ENCODE results near the gene LYRM7.
"Not testable (repeated sequence)": the region's sequence is repeated elsewhere in the genome, so short reads cannot be mapped to it uniquely, and the experiment has no call there.

LYRM7 gene

GRCh38 chr5:131218392-131218791, 47.6 kb downstream of the LYRM7 start:
- no peak for DNase-seq (ENCODE audit: low read depth in 1 of 2, low spot score in 1 of 2)

GRCh38 chr5:131220566-131220965, 49.8 kb downstream of the LYRM7 start:
- DNase-seq (ENCODE audit: low read depth in 1 of 2, low spot score in 1 of 2), result no peak

GRCh38 chr5:131221008-131221703, 50.4 kb downstream of the LYRM7 start:
- DNase-seq (ENCODE audit: low read depth in 1 of 2, low spot score in 1 of 2), result no peak

- no peak for DNase-seq (ENCODE audit: low read depth in 1 of 2, low spot score in 1 of 2)
Measured at GRCh38 chr5:131221888-131222287, 51.1 kb downstream of the LYRM7 start.

GRCh38 chr5:131222731-131223130, 52.0 kb downstream of the LYRM7 start:
- DNase-seq (ENCODE audit: low read depth in 1 of 2, low spot score in 1 of 2), result no peak

GRCh38 chr5:131223751-131224386, 53.1 kb downstream of the LYRM7 start:
- no peak for DNase-seq (ENCODE audit: low read depth in 1 of 2, low spot score in 1 of 2)

GRCh38 chr5:131224387-131225201, 53.9 kb downstream of the LYRM7 start:
- no peak for DNase-seq (ENCODE audit: low read depth in 1 of 2, low spot score in 1 of 2)

- DNase-seq (ENCODE audit: low read depth in 1 of 2, low spot score in 1 of 2), result no peak
Measured at GRCh38 chr5:131225282-131225974, 54.7 kb downstream of the LYRM7 start.

- no peak for DNase-seq (ENCODE audit: low read depth in 1 of 2, low spot score in 1 of 2)
Measured at GRCh38 chr5:131226899-131227298, 56.2 kb downstream of the LYRM7 start.

GRCh38 chr5:131228646-131229045, 57.9 kb downstream of the LYRM7 start:
- DNase-seq (ENCODE audit: low read depth in 1 of 2, low spot score in 1 of 2), result no peak

- DNase-seq (ENCODE audit: low read depth in 1 of 2, low spot score in 1 of 2), result no peak
Measured at GRCh38 chr5:131229623-131230022, 58.9 kb downstream of the LYRM7 start.

GRCh38 chr5:131230406-131230805, 59.7 kb downstream of the LYRM7 start:
- DNase-seq (ENCODE audit: low read depth in 1 of 2, low spot score in 1 of 2), result no peak

GRCh38 chr5:131239686-131240085, 68.9 kb downstream of the LYRM7 start:
- DNase-seq (ENCODE audit: low read depth in 1 of 2, low spot score in 1 of 2), result no peak

- DNase-seq (ENCODE audit: low read depth in 1 of 2, low spot score in 1 of 2), result no peak
Measured at GRCh38 chr5:131242728-131243255, 72.0 kb downstream of the LYRM7 start.

GRCh38 chr5:131245312-131245711, 74.6 kb downstream of the LYRM7 start:
- DNase-seq (ENCODE audit: low read depth in 1 of 2, low spot score in 1 of 2), result no peak

GRCh38 chr5:131245948-131246347, 75.2 kb downstream of the LYRM7 start:
- DNase-seq (ENCODE audit: low read depth in 1 of 2, low spot score in 1 of 2), result no peak

GRCh38 chr5:131246504-131246903, 75.8 kb downstream of the LYRM7 start:
- DNase-seq (ENCODE audit: low read depth in 1 of 2, low spot score in 1 of 2), result no peak

- no peak for DNase-seq (ENCODE audit: low read depth in 1 of 2, low spot score in 1 of 2)
Measured at GRCh38 chr5:131250751-131251475, 80.2 kb downstream of the LYRM7 start.

- DNase-seq (ENCODE audit: low read depth in 1 of 2, low spot score in 1 of 2), result peak; percentile 35 to 57
Measured at GRCh38 chr5:131252824-131253171, 82.1 kb downstream of the LYRM7 start.

- DNase-seq (ENCODE audit: low read depth in 1 of 2, low spot score in 1 of 2), result not testable (repeated sequence)
Measured at GRCh38 chr5:131254025-131254424, 83.3 kb downstream of the LYRM7 start.

- no peak for DNase-seq (ENCODE audit: low read depth in 1 of 2, low spot score in 1 of 2)
Measured at GRCh38 chr5:131254741-131255140, 84.0 kb downstream of the LYRM7 start.

All from stimulated activated CD4-positive, alpha-beta T cell treated with anti-CD3 and anti-CD28 coated beads, Interleukin-15, amount 100 ng/mL, for 1 hour (primary cell).